HepG2 (cell line): ENCODE results near the gene ZNF334. TPM values are rescaled to one million over a fixed set of nuclear protein-coding genes. Genes with fewer than 3 reads are reported as not detected.
A peak's percentile ranks its signal among the peaks of the same experiment; 100 is the strongest.

ENCODE experiments used
- BRCA1 ChIP-seq: sonication (generic); formaldehyde crosslinking; IDR thresholded peaks from 2 replicates; pipeline ENCODE4 v1.4.0; 2020; ENCODE audit warnings: missing genetic modification reagents
- CREM ChIP-seq, 2 experiments: sonication (generic) in 1 of 2; formaldehyde crosslinking in 1 of 2; IDR thresholded peaks; 2 replicates each; pipeline versions ENCODE4 v1.4.0 to v1.6.1; 2016 to 2020; ENCODE audit warnings: antibody characterized with exemption in 1 of 2, mild to moderate bottlenecking in 1 of 2, missing genetic modification reagents in 1 of 2
- EP300 ChIP-seq, 3 experiments: sonication (generic) in 1 of 3; formaldehyde crosslinking in 1 of 3; IDR thresholded peaks; 2 replicates each; pipeline versions ENCODE4 v1.5.1 to v1.6.1; 2011 to 2020; ENCODE audit warnings: low read depth in 2 of 3, low read length in 2 of 3, borderline replicate concordance in 1 of 3, improper control_type of control experiment in 1 of 3, mild to moderate bottlenecking in 1 of 3, missing genetic modification reagents in 1 of 3, moderate library complexity in 1 of 3
- EZH2 ChIP-seq: conservative IDR thresholded peaks from 2 replicates; pipeline ENCODE4 v1.6.1; 2012; ENCODE audit warnings: mild to moderate bottlenecking, low read depth, low read length, moderate library complexity
- FOXA3 ChIP-seq: IDR thresholded peaks from 2 replicates; pipeline ENCODE4 v1.6.1; 2016; ENCODE audit warnings: missing genetic modification reagents, missing compliant biosample characterization
- FOXK1 ChIP-seq: sonication (generic); formaldehyde crosslinking; IDR thresholded peaks from 2 replicates; pipeline ENCODE4 v1.4.0; 2020; ENCODE audit warnings: low read depth, missing genetic modification reagents, borderline replicate concordance
- HCFC1 ChIP-seq: fragments of 150-350 bp; IDR thresholded peaks from 2 replicates; pipeline ENCODE4 v1.6.1; 2014; ENCODE audit warnings: low read depth, low read length
- HNF4A ChIP-seq: sonication (generic); formaldehyde crosslinking; IDR thresholded peaks from 2 replicates; pipeline ENCODE4 v1.4.0; 2020; ENCODE audit warnings: missing genetic modification reagents
- MAZ ChIP-seq, 2 experiments: sonication (generic) in 1 of 2; formaldehyde crosslinking in 1 of 2; IDR thresholded peaks; 2 replicates each; pipeline versions ENCODE4 v1.5.0 to v1.6.1; 2012 to 2020; ENCODE audit warnings: low read depth in 2 of 2, mild to moderate bottlenecking in 2 of 2, borderline replicate concordance in 1 of 2, improper control_type of control experiment in 1 of 2, low read length in 1 of 2, missing genetic modification reagents in 1 of 2, moderate library complexity in 1 of 2
- MYC ChIP-seq: sonication (generic); formaldehyde crosslinking; IDR thresholded peaks from 2 replicates; pipeline ENCODE4 v1.9.0; 2021; ENCODE audit warnings: missing genetic modification reagents, borderline replicate concordance
- NR2F6 ChIP-seq, 2 experiments: IDR thresholded peaks; 2 replicates each; pipeline ENCODE4 v1.6.1; 2016; ENCODE audit warnings: antibody characterized with exemption in 1 of 2, mild to moderate bottlenecking in 1 of 2
- SMAD9 ChIP-seq: sonication (generic); formaldehyde crosslinking; IDR thresholded peaks from 2 replicates; pipeline ENCODE4 v1.5.1; 2020; ENCODE audit warnings: mild to moderate bottlenecking, missing genetic modification reagents
- TEAD3 ChIP-seq: optimal IDR thresholded peaks from 2 replicates; pipeline ENCODE3; 2016; ENCODE audit warnings: borderline replicate concordance
- ZFP90 ChIP-seq: sonication (generic); formaldehyde crosslinking; IDR thresholded peaks from 2 replicates; pipeline ENCODE4 v1.8.0; 2022; ENCODE audit warnings: missing genetic modification reagents, mild to moderate bottlenecking, inconsistent platforms, borderline replicate concordance
- ZNF138 ChIP-seq: sonication (generic); formaldehyde crosslinking; IDR thresholded peaks from 2 replicates; pipeline ENCODE4 v1.5.0; 2020; ENCODE audit warnings: mild to moderate bottlenecking, low read depth, missing genetic modification reagents
- ZNF207 ChIP-seq: fragments of 450-650 bp; IDR thresholded peaks from 2 replicates; pipeline ENCODE4 v1.6.1; 2016; ENCODE audit warnings: antibody characterized with exemption, borderline replicate concordance
- ZNF224 ChIP-seq: sonication (generic); formaldehyde crosslinking; IDR thresholded peaks from 2 replicates; pipeline ENCODE4 v1.5.0; 2020; ENCODE audit warnings: mild to moderate bottlenecking, missing genetic modification reagents
- ZNF282 ChIP-seq: fragments of 450-650 bp; IDR thresholded peaks from 2 replicates; pipeline ENCODE4 v1.6.1; 2018; ENCODE audit not compliant: partially characterized antibody
- ZNF317 ChIP-seq: sonication (generic); formaldehyde crosslinking; IDR thresholded peaks from 2 replicates; pipeline ENCODE4 v1.5.0; 2020; ENCODE audit warnings: mild to moderate bottlenecking, missing genetic modification reagents
- polyA plus RNA-seq, 8 experiments: library from polyadenylated mRNA; depleted of rRNA in 3 of 8; stranded (reverse) in 7 of 8; unstranded in 1 of 8; fragments of >200 nt; fragmentation: Illumina TruSeq in 4 of 8; extraction: Trizol in 4 of 8; gene quantifications; 2 replicates each; pipeline versions ENCODE4 v1.2.1 to v1.2.3, GENCODE V29; 2011 to 2016; ENCODE audit warnings: low read depth in 4 of 8, missing spikeins in 1 of 8, mixed read lengths in 1 of 8; ENCODE audit not compliant: insufficient read depth in 1 of 8
- total RNA-seq, 5 experiments: library from RNA; depleted of rRNA; stranded (reverse); fragments of >200 nt; fragmentation: Illumina TruSeq; extraction: Trizol; gene quantifications; 2 replicates each; pipeline ENCODE4 v1.2.3, GENCODE V29; 2016; ENCODE audit warnings: low read depth in 1 of 5
- TF ChIP-seq, protein P1 (sequence below): sonication (generic); formaldehyde crosslinking; IDR thresholded peaks from 2 replicates; pipeline ENCODE4 v1.4.0; 2020; ENCODE audit warnings: mild to moderate bottlenecking, missing genetic modification reagents
- TF ChIP-seq, protein P2 (sequence below): sonication (generic); formaldehyde crosslinking; IDR thresholded peaks from 2 replicates; pipeline ENCODE4 v1.9.0; 2021; ENCODE audit warnings: missing genetic modification reagents, borderline replicate concordance
- TF ChIP-seq, protein P3 (sequence below): sonication (generic); formaldehyde crosslinking; IDR thresholded peaks from 2 replicates; pipeline ENCODE4 v1.9.0; 2021; ENCODE audit warnings: missing genetic modification reagents, mild to moderate bottlenecking, borderline replicate concordance
- TF ChIP-seq, protein P4 (sequence below): conservative IDR thresholded peaks from 2 replicates; pipeline ENCODE4 v1.6.1; 2018; ENCODE audit warnings: missing genetic modification reagents
- TF ChIP-seq, protein P5 (sequence below): IDR thresholded peaks from 2 replicates; pipeline ENCODE4 v1.6.1; 2016

ZNF334 gene
- total and polyA plus RNA-seq, 2 of the 13 experiments (the other 11 are each of a cell fraction or from before 2014, with no cell fraction given): 4.8 to 7.8 TPM

DNA sequence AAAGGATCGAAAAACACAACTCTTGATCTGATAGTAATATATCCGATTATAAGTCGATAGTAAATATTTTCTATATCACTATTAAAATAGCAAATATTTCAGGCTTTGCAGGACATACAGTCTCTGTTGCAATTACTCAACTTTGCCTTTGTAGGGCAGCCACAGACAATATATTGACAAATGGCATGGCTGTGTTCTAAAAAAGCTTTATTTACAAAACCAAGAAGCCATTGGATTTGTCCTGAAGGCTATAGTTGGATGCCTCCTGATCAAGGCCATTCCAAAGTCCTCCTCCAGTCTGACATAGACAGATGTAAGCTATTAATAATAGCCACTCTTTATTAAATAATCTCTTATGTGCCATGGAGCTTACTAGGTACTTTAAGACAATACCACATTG, 31.2 kb upstream of the ZNF334 start (continued):
- no peak for TF ChIP-seq NR2F6 (IDR thresholded peaks at IDR 0.05)
- TF ChIP-seq NR2F6 (CRISPR knock-in tag; IDR thresholded peaks at IDR 0.05): no peak
- TF ChIP-seq, protein P1, sequence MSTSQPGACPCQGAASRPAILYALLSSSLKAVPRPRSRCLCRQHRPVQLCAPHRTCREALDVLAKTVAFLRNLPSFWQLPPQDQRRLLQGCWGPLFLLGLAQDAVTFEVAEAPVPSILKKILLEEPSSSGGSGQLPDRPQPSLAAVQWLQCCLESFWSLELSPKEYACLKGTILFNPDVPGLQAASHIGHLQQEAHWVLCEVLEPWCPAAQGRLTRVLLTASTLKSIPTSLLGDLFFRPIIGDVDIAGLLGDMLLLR (CRISPR knock-in tag): no peak
- no peak for TF ChIP-seq ZNF207
- no peak for TF ChIP-seq HCFC1
- TF ChIP-seq, protein P2, sequence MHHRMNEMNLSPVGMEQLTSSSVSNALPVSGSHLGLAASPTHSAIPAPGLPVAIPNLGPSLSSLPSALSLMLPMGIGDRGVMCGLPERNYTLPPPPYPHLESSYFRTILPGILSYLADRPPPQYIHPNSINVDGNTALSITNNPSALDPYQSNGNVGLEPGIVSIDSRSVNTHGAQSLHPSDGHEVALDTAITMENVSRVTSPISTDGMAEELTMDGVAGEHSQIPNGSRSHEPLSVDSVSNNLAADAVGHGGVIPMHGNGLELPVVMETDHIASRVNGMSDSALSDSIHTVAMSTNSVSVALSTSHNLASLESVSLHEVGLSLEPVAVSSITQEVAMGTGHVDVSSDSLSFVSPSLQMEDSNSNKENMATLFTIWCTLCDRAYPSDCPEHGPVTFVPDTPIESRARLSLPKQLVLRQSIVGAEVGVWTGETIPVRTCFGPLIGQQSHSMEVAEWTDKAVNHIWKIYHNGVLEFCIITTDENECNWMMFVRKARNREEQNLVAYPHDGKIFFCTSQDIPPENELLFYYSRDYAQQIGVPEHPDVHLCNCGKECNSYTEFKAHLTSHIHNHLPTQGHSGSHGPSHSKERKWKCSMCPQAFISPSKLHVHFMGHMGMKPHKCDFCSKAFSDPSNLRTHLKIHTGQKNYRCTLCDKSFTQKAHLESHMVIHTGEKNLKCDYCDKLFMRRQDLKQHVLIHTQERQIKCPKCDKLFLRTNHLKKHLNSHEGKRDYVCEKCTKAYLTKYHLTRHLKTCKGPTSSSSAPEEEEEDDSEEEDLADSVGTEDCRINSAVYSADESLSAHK (CRISPR knock-in tag): no peak
- TF ChIP-seq MYC: no peak
- no peak for TF ChIP-seq ZNF317
- TF ChIP-seq BRCA1 (CRISPR knock-in tag): no peak
- TF ChIP-seq TEAD3 (CRISPR knock-in tag): no peak
- TF ChIP-seq ZNF138: no peak
- 0 out of 2 replicates have a peak, but pooled peaks have one; percentile 11 for TF ChIP-seq HNF4A (CRISPR knock-in tag)
- TF ChIP-seq, protein P3, sequence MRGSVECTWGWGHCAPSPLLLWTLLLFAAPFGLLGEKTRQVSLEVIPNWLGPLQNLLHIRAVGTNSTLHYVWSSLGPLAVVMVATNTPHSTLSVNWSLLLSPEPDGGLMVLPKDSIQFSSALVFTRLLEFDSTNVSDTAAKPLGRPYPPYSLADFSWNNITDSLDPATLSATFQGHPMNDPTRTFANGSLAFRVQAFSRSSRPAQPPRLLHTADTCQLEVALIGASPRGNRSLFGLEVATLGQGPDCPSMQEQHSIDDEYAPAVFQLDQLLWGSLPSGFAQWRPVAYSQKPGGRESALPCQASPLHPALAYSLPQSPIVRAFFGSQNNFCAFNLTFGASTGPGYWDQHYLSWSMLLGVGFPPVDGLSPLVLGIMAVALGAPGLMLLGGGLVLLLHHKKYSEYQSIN (CRISPR knock-in tag): no peak
- TF ChIP-seq ZFP90 (CRISPR knock-in tag): no peak
- peak; percentile 65; the same call in 1 of the 2 replicates for TF ChIP-seq FOXA3 (CRISPR knock-in tag)
- no peak for TF ChIP-seq EZH2
- TF ChIP-seq, protein P4, sequence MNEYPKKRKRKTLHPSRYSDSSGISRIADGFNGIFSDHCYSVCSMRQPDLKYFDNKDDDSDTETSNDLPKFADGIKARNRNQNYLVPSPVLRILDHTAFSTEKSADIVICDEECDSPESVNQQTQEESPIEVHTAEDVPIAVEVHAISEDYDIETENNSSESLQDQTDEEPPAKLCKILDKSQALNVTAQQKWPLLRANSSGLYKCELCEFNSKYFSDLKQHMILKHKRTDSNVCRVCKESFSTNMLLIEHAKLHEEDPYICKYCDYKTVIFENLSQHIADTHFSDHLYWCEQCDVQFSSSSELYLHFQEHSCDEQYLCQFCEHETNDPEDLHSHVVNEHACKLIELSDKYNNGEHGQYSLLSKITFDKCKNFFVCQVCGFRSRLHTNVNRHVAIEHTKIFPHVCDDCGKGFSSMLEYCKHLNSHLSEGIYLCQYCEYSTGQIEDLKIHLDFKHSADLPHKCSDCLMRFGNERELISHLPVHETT (CRISPR knock-in tag): no peak
- TF ChIP-seq ZNF224 (CRISPR knock-in tag): no peak
- TF ChIP-seq MAZ (IDR thresholded peaks at IDR 0.05; ENCODE audit: borderline replicate concordance, low read depth, low read length): no peak
- no peak for TF ChIP-seq MAZ (CRISPR knock-in tag; IDR thresholded peaks at IDR 0.05; ENCODE audit: low read depth)
- no peak for TF ChIP-seq EP300 (IDR thresholded peaks at IDR 0.05; ENCODE audit: low read depth in 2 of 2, low read length in 2 of 2)
- TF ChIP-seq EP300 (CRISPR knock-in tag; IDR thresholded peaks at IDR 0.05; ENCODE audit: borderline replicate concordance): no peak
- TF ChIP-seq, protein P5, sequence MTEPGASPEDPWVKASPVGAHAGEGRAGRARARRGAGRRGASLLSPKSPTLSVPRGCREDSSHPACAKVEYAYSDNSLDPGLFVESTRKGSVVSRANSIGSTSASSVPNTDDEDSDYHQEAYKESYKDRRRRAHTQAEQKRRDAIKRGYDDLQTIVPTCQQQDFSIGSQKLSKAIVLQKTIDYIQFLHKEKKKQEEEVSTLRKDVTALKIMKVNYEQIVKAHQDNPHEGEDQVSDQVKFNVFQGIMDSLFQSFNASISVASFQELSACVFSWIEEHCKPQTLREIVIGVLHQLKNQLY: no peak
- TF ChIP-seq FOXK1 (CRISPR knock-in tag): peak; percentile 55; the same call in 1 of the 2 replicates
- no peak for TF ChIP-seq SMAD9 (CRISPR knock-in tag)
- no peak for TF ChIP-seq ZNF282
- no peak for TF ChIP-seq CREM (IDR thresholded peaks at IDR 0.05)
- TF ChIP-seq CREM (CRISPR knock-in tag; IDR thresholded peaks at IDR 0.05): no peak
